ENCODE measurements around the gene RIOK3.

DNA sequence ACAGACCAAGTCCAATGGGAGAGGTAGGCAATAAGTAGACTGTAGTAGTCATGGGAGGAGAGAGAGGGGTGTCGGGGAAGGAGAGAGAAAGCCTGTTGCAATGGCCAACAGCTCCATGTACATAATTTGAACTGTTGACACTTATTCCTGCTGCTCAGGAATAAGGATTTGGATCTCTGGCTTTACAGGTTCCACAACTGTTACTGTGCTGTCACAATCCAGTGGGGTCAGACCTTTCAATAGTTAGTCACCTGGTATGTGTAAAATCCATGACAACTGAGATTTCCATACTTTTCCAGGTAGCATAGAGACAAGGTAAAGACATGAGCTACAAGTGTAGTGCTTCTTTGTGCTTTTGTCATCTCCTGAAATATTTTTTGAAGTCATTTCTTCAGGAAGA, 47.5 kb upstream of the RIOK3 start:
- TF ChIP-seq EP300 (IDR thresholded peaks at IDR 0.05) (no peak), POLR2A (IDR thresholded peaks at IDR 0.05) (no peak)
- TF ChIP-seq, protein P1, sequence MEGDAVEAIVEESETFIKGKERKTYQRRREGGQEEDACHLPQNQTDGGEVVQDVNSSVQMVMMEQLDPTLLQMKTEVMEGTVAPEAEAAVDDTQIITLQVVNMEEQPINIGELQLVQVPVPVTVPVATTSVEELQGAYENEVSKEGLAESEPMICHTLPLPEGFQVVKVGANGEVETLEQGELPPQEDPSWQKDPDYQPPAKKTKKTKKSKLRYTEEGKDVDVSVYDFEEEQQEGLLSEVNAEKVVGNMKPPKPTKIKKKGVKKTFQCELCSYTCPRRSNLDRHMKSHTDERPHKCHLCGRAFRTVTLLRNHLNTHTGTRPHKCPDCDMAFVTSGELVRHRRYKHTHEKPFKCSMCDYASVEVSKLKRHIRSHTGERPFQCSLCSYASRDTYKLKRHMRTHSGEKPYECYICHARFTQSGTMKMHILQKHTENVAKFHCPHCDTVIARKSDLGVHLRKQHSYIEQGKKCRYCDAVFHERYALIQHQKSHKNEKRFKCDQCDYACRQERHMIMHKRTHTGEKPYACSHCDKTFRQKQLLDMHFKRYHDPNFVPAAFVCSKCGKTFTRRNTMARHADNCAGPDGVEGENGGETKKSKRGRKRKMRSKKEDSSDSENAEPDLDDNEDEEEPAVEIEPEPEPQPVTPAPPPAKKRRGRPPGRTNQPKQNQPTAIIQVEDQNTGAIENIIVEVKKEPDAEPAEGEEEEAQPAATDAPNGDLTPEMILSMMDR (IDR thresholded peaks at IDR 0.05), result no peak

All from ovary (tissue), 3 donors.